LNCAP (cell line): ENCODE measurements around the gene CETP.

Experiments
- CTCF ChIP-seq: fragments of 450-650 bp; IDR thresholded peaks from 2 replicates; pipeline ENCODE4 v1.5.1; 2017; ENCODE audit warnings: mild to moderate bottlenecking

The CETP gene

GRCh38 chr16:56997931-56998330 is 36.2 kb downstream of the CETP start:
- TF ChIP-seq CTCF: no peak

- no peak for TF ChIP-seq CTCF
These were observed 36.6 kb downstream of the CETP start for GRCh38 chr16:56998352-56998751.

GRCh38 chr16:56998861-56999260 is 37.1 kb downstream of the CETP start:
- no peak for TF ChIP-seq CTCF

DNA sequence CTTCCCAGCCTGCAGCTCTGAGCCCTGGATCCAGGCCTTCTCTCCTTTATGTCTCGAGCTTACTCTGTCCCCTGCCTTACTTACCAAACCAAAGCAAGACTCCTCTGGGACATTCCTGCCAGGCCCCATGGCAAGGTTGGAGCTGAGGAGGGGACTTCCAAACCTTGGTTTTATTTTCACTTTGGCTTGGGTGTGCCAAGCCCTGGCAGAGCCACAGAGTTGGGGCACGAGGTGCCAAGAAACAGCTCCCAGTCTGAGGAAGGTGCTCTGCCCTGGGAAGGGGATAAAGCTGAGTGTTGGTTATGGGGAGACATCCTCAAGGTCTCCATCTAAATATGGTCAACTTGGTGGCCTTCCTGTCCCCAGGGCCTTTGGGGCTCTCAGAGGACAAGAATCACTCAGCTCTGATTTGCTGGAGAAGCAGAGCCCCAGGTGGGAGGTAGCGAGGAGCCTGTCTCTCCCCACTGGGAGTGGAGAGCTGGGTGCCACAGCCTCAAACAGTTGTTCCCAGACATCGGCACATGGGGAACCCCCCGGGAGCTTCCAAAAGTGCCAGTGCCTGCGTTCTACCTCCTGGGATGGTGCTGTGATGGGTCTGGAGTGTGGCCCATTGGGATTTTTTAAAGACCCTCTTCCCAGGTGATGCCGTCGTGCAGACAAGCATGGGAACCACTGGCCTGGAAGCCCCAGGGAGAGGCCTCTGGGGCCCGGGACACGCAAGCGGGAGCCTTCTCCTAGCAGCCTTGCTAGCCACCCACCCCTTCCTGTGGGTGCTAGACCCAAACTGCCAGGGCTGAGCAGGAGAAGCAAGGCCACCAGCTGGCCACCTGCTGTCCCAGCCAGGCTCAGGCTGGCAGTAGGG is 37.9 kb downstream of the CETP start:
- TF ChIP-seq CTCF: no peak

DNA sequence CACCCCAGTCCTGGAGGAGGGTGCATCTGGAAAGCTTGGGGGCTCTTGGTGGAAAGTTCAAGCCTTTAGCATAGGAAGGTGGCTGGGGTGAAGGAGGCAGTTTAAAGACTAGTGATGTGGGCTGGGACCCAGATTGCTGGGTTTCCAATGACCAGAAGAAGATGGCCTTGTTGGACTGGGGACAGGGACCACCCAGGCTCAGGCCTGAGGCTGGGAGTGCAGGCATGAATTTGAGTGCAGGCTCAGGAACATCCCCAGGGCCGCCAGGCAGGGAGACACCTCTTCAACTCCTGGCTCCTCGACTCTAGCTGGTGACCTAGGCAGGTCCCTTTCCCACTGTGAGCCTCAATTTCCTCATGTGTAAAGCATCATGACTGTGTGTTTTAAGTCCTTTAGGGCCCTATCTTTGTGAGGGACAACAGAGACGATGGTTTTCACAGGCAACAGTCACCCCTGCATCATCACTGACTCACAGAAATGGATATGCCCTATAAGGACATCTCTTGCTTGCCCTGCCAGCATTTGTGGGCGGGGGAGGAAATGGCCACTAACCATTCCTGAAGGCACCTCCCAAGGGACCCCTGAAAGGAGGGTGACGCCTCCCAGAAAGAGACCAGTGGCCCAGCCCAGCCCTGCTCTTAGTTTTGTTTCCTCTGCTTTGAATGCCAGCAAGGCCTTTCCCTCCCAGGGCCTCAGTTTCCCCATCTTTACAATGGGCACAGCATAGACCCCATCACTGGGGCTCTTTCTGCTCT is 38.7 kb downstream of the CETP start:
- TF ChIP-seq CTCF: no peak

GRCh38 chr16:57001026-57001679 is 39.4 kb downstream of the CETP start:
- TF ChIP-seq CTCF: no peak
